ENCODE results near the gene SLC8A1. TPM values are rescaled to one million over a fixed set of nuclear protein-coding genes. Genes with fewer than 3 reads are reported as not detected.

The SLC8A1 gene
- polyA plus RNA-seq, 4 donors, result 67.4 to 72.0 (median 68.1) TPM

GRCh38 chr2:40284797-40285196, 167.1 kb downstream of the SLC8A1 start:
- DNase-seq (ENCODE audit: low read depth in 4 of 4, low spot score in 3 of 4), result no peak

GRCh38 chr2:40283111-40283909, 168.6 kb downstream of the SLC8A1 start:
- DNase-seq (ENCODE audit: low read depth in 4 of 4, low spot score in 3 of 4), result no peak

- no peak for DNase-seq (ENCODE audit: low read depth in 4 of 4, low spot score in 3 of 4)
Observed at GRCh38 chr2:40282428-40282827, 169.5 kb downstream of the SLC8A1 start.

GRCh38 chr2:40281021-40281940, 170.6 kb downstream of the SLC8A1 start:
- DNase-seq (ENCODE audit: low read depth in 4 of 4, low spot score in 3 of 4), result no peak

GRCh38 chr2:40279482-40279881, 172.4 kb downstream of the SLC8A1 start:
- no peak for DNase-seq (ENCODE audit: low read depth in 4 of 4, low spot score in 3 of 4)

GRCh38 chr2:40279001-40279400, 172.9 kb downstream of the SLC8A1 start:
- DNase-seq (ENCODE audit: low read depth in 4 of 4, low spot score in 3 of 4), result no peak

GRCh38 chr2:40276076-40276475, 175.8 kb downstream of the SLC8A1 start:
- no peak for DNase-seq (ENCODE audit: low read depth in 4 of 4, low spot score in 3 of 4)

GRCh38 chr2:40274270-40274669, 177.6 kb downstream of the SLC8A1 start:
- DNase-seq (ENCODE audit: low read depth in 4 of 4, low spot score in 3 of 4), result no peak

GRCh38 chr2:40273734-40274182, 178.1 kb downstream of the SLC8A1 start:
- no peak for DNase-seq (ENCODE audit: low read depth in 4 of 4, low spot score in 3 of 4)

- DNase-seq (ENCODE audit: low read depth in 4 of 4, low spot score in 3 of 4), result peak in 3 of 4 donors; percentile 52 to 80 (median 69)
Observed at GRCh38 chr2:40271094-40271493, 180.8 kb downstream of the SLC8A1 start.

- no peak for DNase-seq (ENCODE audit: low read depth in 4 of 4, low spot score in 3 of 4)
Observed at GRCh38 chr2:40270372-40270771, 181.5 kb downstream of the SLC8A1 start.

- no peak for DNase-seq (ENCODE audit: low read depth in 4 of 4, low spot score in 3 of 4)
Observed at GRCh38 chr2:40268566-40268965, 183.3 kb downstream of the SLC8A1 start.

GRCh38 chr2:40266201-40266600, 185.7 kb downstream of the SLC8A1 start:
- no peak for DNase-seq (ENCODE audit: low read depth in 4 of 4, low spot score in 3 of 4)

GRCh38 chr2:40265602-40266001, 186.3 kb downstream of the SLC8A1 start:
- no peak for DNase-seq (ENCODE audit: low read depth in 4 of 4, low spot score in 3 of 4)

GRCh38 chr2:40261042-40261441, 190.8 kb downstream of the SLC8A1 start:
- DNase-seq (ENCODE audit: low read depth in 4 of 4, low spot score in 3 of 4), result no peak

- DNase-seq (ENCODE audit: low read depth in 4 of 4, low spot score in 3 of 4), result no peak
Observed at GRCh38 chr2:40260437-40260836, 191.5 kb downstream of the SLC8A1 start.

GRCh38 chr2:40259900-40260299, 192.0 kb downstream of the SLC8A1 start:
- no peak for DNase-seq (ENCODE audit: low read depth in 4 of 4, low spot score in 3 of 4)

GRCh38 chr2:40258135-40258457, 193.8 kb downstream of the SLC8A1 start:
- no peak for DNase-seq (ENCODE audit: low read depth in 4 of 4, low spot score in 3 of 4)

GRCh38 chr2:40257340-40258134, 194.4 kb downstream of the SLC8A1 start:
- no peak for DNase-seq (ENCODE audit: low read depth in 4 of 4, low spot score in 3 of 4)

- no peak for DNase-seq (ENCODE audit: low read depth in 4 of 4, low spot score in 3 of 4)
Observed at GRCh38 chr2:40256649-40257048, 195.2 kb downstream of the SLC8A1 start.

GRCh38 chr2:40256008-40256407, 195.9 kb downstream of the SLC8A1 start:
- DNase-seq (ENCODE audit: low read depth in 4 of 4, low spot score in 3 of 4), result no peak
